ENCODE data around the gene PHF10. TPM values are rescaled to one million over a fixed set of nuclear protein-coding genes. Genes with fewer than 3 reads are reported as not detected.

The PHF10 gene
- total RNA-seq, 2 experiments from 2014 or later = 72.9 to 74.2 TPM

Other genes starting within 250 kb of the PHF10 start
- 10 to 100 TPM; 37.9 to 38.3 TPM for gene WDR27, start 22.5 kb downstream of the PHF10 start, total RNA-seq
- gene C6orf120, start 22.4 kb downstream of the PHF10 start, total RNA-seq = 10 to 100 TPM; 10.7 to 11.7 TPM
- 1 to 10 TPM; 2.9 to 3.1 TPM for gene DYNLT2, start 27.1 kb upstream of the PHF10 start, total RNA-seq
- gene ERMARD, start 27.1 kb upstream of the PHF10 start, total RNA-seq = 10 to 100 TPM; 21.1 to 22.8 TPM

All from activated naive CD4-positive, alpha-beta T cell treated with anti-CD3 and anti-CD28 coated beads for 36 hours (primary cell).